CD4-positive, alpha-beta memory T cell (primary cell): ENCODE results near the gene ADAMTS12. TPM values are rescaled to one million over a fixed set of nuclear protein-coding genes. Genes with fewer than 3 reads are reported as not detected.
"Not testable (repeated sequence)": the region's sequence is repeated elsewhere in the genome, so short reads cannot be mapped to it uniquely, and the experiment has no call there.

Experiments used
- CTCF ChIA-PET: fragments of 350-600 bp; sonication (Branson Sonifier 250); formaldehyde crosslinking; loops from one replicate; lab custom pipeline; 2021; ENCODE audit warnings: inconsistent platforms; ENCODE audit not compliant: partially characterized antibody; lab: Charles Lee
- POLR2A ChIA-PET: fragments of 350-600 bp; sonication (Branson Sonifier 250); formaldehyde crosslinking; loops from one replicate; lab custom pipeline; 2021; ENCODE audit not compliant: partially characterized antibody; lab: Charles Lee
- DNase-seq, 5 donors: peaks; one replicate each; pipeline versions ENCODE4 v3.0.0 to v3.0.0-alpha.2; 2020 to 2022; ENCODE audit warnings: mixed read lengths in 1 of 5
- H3K27ac ChIP-seq: one replicate; pipeline ENCODE4 v1.7.0; 2013; ENCODE audit warnings: low read depth, low read length
- H3K27me3 ChIP-seq: 2 replicates; pipeline ENCODE4 v1.7.0; 2013; ENCODE audit warnings: mild to moderate bottlenecking, low read length, moderate library complexity; ENCODE audit not compliant: insufficient read depth
- H3K36me3 ChIP-seq: 2 replicates; pipeline ENCODE4 v1.7.0; 2013; ENCODE audit warnings: mild to moderate bottlenecking, low read length, moderate library complexity; ENCODE audit not compliant: insufficient read depth
- H3K4me1 ChIP-seq: 2 replicates; pipeline ENCODE4 v1.7.0; 2013; ENCODE audit warnings: mild to moderate bottlenecking, low read length, moderate library complexity; ENCODE audit not compliant: insufficient read depth
- H3K4me3 ChIP-seq, 2 donors: one replicate each; pipeline ENCODE4 v1.7.0; 2013; ENCODE audit warnings: low read length in 2 of 2, mild to moderate bottlenecking in 1 of 2
- H3K9me3 ChIP-seq, 2 donors: one replicate each; pipeline ENCODE4 v1.7.0; 2013; ENCODE audit warnings: low read length in 2 of 2, control low read depth in 1 of 2; ENCODE audit not compliant: control insufficient read depth in 1 of 2
- H3K27ac Mint-ChIP-seq, 7 donors: one replicate each; pipeline ENCODE4 v1.8.0; 2020 to 2021; ENCODE audit warnings: mixed read lengths in 7 of 7, mild to moderate bottlenecking in 6 of 7, inconsistent platforms in 3 of 7, moderate library complexity in 3 of 7
- H3K27me3 Mint-ChIP-seq, 2 donors: one replicate each; pipeline ENCODE4 v1.8.0; 2020 to 2021; ENCODE audit warnings: mixed read lengths in 2 of 2
- H3K36me3 Mint-ChIP-seq, 2 donors: one replicate each; pipeline ENCODE4 v1.8.0; 2020 to 2021; ENCODE audit warnings: mixed read lengths in 2 of 2, inconsistent platforms in 1 of 2, mild to moderate bottlenecking in 1 of 2
- H3K4me1 Mint-ChIP-seq, 4 donors: one replicate each; pipeline ENCODE4 v1.8.0; 2020 to 2021; ENCODE audit warnings: mixed read lengths in 4 of 4, mild to moderate bottlenecking in 1 of 4
- H3K4me3 Mint-ChIP-seq, 8 donors: one replicate each; pipeline ENCODE4 v1.8.0; 2020 to 2021; ENCODE audit warnings: mixed read lengths in 8 of 8, mild to moderate bottlenecking in 7 of 8, moderate library complexity in 6 of 8, inconsistent platforms in 3 of 8
- H3K9me3 Mint-ChIP-seq, 8 donors: one replicate each; pipeline ENCODE4 v1.8.0; 2020 to 2021; ENCODE audit warnings: mixed read lengths in 8 of 8, mild to moderate bottlenecking in 5 of 8, inconsistent platforms in 3 of 8, moderate library complexity in 1 of 8
- intact Hi-C: fragments of 100-400 bp; cut with micrococcal nuclease; formaldehyde crosslinking; loops from one replicate; pipeline ENCODE4 v1.15.1; 2023
- polyA plus RNA-seq, 2 donors: library from polyadenylated mRNA; unstranded; fragments of 300-500 nt; fragmentation: Illumina TruSeq; gene quantifications; one replicate each; pipeline ENCODE4 v1.2.3, GENCODE V29; 2021
- total RNA-seq, 2 experiments: library from RNA; stranded (reverse); gene quantifications; one replicate each; pipeline ENCODE4 v1.2.3, GENCODE V29; 2021

The ADAMTS12 gene
- total and polyA plus RNA-seq, 4 experiments from 2014 or later: 0.17 TPM; not detected in 3

DNA sequence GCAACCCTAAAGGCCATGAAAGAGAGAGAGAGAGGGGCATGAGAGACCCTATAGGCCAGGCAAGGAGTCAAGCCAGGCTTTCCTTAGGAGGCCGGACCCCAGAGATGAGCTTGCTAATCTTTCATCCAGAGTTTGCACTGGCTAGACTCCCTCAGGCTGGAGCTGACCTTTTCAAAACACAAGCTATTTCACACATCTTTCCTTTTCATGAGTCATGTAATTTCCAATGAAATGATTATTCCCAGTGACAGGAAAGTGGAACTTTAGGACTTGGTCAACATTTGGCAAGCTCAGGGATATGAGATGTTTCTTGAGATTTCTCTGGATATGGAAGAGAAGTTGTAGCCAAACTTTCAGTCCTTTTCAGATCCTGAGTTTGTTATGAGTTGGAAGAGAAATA lies 333.3 kb downstream of the ADAMTS12 start:
- ChIA-PET POLR2A (interaction anchor here (0.6 kb wide), 1 partner anchor 29 kb away, joined by 3 read pairs; no protein-coding TSS in a partner anchor), CTCF (no interaction called here)
- Mint-ChIP-seq H3K36me3 (no peaks in the 10 kb centered on the region), H3K9me3 (peaks cover 0 to 3% (median 0%) of the 10 kb centered on the region in 8 donors), H3K4me1 (peaks cover 0 to 2% (median 0%) of the 10 kb centered on the region in 4 donors), H3K4me3 (no peak overlapping the region), H3K27me3 (peaks cover 0 to 4% of the 10 kb centered on the region in 2 donors), H3K27ac (no peak overlapping the region)
- no peaks in the 10 kb centered on the region for H3K9me3 ChIP-seq
- no peak overlapping the region for H3K4me3 ChIP-seq
- intact Hi-C loops: no loop called here
- H3K4me1 ChIP-seq: no peaks in the 10 kb centered on the region
- H3K27ac ChIP-seq: no peak overlapping the region
- H3K36me3 ChIP-seq: no peaks in the 10 kb centered on the region
- no peak for DNase-seq
- no peaks in the 10 kb centered on the region for H3K27me3 ChIP-seq

DNA sequence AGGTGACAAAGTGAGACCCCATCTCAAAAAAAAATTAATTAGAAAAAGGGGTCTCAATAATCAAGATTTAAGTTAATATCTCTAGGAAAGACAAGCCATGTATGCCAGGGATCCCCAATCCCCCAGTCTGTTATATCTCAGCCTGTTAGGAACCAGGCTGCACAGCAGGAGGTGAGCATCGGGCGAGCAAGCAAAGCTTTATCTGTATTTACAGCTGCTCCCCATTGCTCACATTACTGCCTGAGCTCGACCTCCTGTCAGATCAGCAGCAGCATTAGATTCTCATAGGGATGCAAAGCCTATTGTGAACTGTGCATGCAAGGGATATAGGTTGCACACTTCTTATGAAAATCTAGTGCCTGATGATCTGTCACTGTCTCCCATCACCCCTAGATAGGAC lies 334.2 kb downstream of the ADAMTS12 start:
- H3K4me3 ChIP-seq: no peak overlapping the region
- H3K27me3 ChIP-seq: no peaks in the 10 kb centered on the region
- ChIA-PET POLR2A (interaction anchor here (0.6 kb wide), 1 partner anchor 28 kb away, joined by 3 read pairs; no protein-coding TSS in a partner anchor), CTCF (no interaction called here)
- no peaks in the 10 kb centered on the region for H3K36me3 Mint-ChIP-seq
- no peaks in the 10 kb centered on the region for H3K9me3 ChIP-seq
- peaks cover 0 to 3% (median 0%) of the 10 kb centered on the region in 8 donors for H3K9me3 Mint-ChIP-seq
- H3K27me3 Mint-ChIP-seq: peaks cover 0 to 4% of the 10 kb centered on the region in 2 donors
- no peak for DNase-seq
- H3K27ac ChIP-seq: no peak overlapping the region
- H3K36me3 ChIP-seq: no peaks in the 10 kb centered on the region
- intact Hi-C loops: no loop called here
- H3K4me1 Mint-ChIP-seq: peaks cover 0 to 2% (median 0%) of the 10 kb centered on the region in 4 donors
- no peaks in the 10 kb centered on the region for H3K4me1 ChIP-seq
- H3K27ac Mint-ChIP-seq: no peak overlapping the region
- no peak overlapping the region for H3K4me3 Mint-ChIP-seq

DNA sequence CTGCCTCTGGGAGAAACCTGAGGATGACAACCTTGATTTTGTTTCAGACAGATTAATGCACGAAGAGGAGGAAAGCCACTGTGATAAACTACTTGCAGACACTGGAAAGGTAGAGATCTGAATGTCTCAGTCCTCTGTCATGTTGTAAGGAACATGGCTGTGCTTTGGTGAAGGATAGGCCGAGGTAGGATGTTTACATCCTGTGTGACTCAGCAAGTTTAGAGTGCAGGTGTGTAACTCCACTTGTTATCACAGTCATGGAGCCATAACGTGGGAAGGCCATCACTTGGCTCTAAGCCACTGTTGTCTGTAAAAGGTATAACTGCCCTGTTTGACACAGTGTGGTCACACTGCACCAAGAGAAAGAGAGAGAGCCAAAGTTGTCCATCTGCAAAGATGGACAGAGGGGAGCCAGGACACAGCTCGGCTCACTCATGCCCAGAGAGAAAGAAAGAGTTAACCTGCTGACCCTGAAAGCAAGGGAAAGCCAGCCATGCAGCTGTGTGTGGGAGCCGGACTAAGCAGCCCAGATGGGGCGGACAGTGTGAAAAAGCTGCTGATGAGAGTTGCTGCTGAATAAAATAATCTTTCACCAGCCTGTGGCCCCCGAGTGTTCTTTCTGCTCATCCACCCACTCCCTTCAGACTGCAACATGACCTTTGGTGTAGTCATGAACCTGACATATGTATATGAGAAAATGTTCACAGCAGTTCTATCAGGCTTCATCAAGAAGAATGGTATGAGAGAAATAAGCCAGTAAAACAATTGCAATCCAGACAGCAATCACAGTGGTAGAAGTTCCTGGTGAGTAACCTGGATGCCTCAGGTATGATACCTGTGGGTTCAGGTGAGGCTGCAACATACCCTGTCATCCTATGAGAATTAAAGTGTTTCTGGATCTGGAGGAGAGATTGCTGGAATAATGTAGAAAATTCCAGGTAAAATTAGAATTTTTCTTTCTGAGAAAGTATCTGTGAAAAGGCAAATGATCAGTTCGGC lies 335.2 kb downstream of the ADAMTS12 start:
- Histone ChIP-seq H3K4me3 (no peak overlapping the region), H3K4me1 (no peaks in the 10 kb centered on the region), H3K36me3 (no peaks in the 10 kb centered on the region), H3K9me3 (no peaks in the 10 kb centered on the region), H3K27ac (no peak overlapping the region), H3K27me3 (no peaks in the 10 kb centered on the region)
- no peak for DNase-seq
- POLR2A ChIA-PET: no interaction called here
- CTCF ChIA-PET: no interaction called here
- Mint-ChIP-seq H3K9me3 (peaks cover 0 to 4% (median 0%) of the 10 kb centered on the region in 8 donors), H3K27me3 (peaks cover 0 to 2% of the 10 kb centered on the region in 2 donors), H3K36me3 (no peaks in the 10 kb centered on the region), H3K4me1 (peaks cover 0 to 2% (median 0%) of the 10 kb centered on the region in 4 donors), H3K27ac (no peak overlapping the region), H3K4me3 (no peak overlapping the region)
- intact Hi-C loops: no loop called here

DNA sequence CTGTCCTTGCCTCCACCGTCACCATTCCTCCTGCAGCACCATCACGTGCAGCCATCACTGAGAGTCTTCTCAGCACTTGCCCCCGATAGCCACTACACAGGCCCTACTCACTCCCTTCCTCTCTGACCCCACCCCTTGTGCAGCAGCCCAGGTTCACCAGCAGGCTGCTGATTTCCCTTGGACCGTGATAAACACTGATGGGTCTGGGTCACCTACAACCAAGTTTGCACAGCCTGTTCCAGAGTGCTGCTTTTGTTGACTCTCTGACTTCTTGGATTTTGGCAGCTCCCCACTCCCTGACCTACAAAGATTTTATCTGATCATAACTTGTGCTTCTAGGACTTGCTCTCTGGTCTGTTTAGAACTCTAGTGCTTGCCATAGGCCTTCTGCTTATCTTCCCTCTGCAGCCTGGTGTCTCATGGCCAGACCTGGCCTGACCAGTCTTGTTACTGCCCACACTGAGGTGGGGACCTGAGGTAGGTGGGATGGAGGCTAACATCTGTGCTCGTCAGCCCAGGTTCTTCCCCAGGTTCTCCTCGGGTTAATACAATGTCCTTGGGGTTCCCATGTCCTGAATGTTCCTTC lies 341.7 kb downstream of the ADAMTS12 start:
- CTCF ChIA-PET: no interaction called here
- peaks cover 2 to 8% of the 10 kb centered on the region in 2 donors for H3K27me3 Mint-ChIP-seq
- no peak overlapping the region for H3K27ac ChIP-seq
- no peaks in the 10 kb centered on the region for H3K9me3 ChIP-seq
- H3K4me1 Mint-ChIP-seq: peaks cover 0 to 2% (median 0%) of the 10 kb centered on the region in 4 donors
- no peak overlapping the region for H3K4me3 Mint-ChIP-seq
- POLR2A ChIA-PET: no interaction called here
- H3K4me3 ChIP-seq: no peak overlapping the region
- H3K9me3 Mint-ChIP-seq: peaks cover 0 to 7% (median 3%) of the 10 kb centered on the region in 8 donors
- H3K27ac Mint-ChIP-seq: no peak overlapping the region
- H3K4me1 ChIP-seq: no peaks in the 10 kb centered on the region
- intact Hi-C loops: no loop called here
- DNase-seq: no peak
- H3K27me3 ChIP-seq: no peaks in the 10 kb centered on the region
- H3K36me3 ChIP-seq: no peaks in the 10 kb centered on the region
- no peaks in the 10 kb centered on the region for H3K36me3 Mint-ChIP-seq

DNA sequence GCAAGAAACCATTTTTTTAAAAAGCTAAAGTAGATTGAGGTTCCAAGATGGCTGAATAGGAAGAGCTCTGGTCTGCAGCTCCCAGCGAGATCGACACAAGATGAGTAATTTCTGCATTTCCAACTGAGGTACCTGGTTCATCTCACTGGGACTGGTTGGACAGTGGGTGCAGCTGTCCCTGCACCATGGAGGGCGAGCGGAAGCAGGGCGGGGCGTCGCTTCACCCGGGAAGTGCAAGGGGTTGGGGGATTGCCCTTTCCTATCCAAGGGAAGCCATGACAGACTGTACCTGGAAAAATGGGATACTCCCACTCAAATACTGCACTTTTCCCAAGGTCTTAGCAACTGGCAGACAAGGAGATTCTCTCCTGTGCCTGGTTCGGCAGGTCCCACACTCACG lies 352.0 kb downstream of the ADAMTS12 start:
- H3K27me3 ChIP-seq, DNase-seq, CTCF ChIA-PET, H3K9me3 ChIP-seq, H3K4me3 ChIP-seq, H3K36me3 Mint-ChIP-seq, H3K4me1 Mint-ChIP-seq, H3K27ac ChIP-seq, H3K9me3 Mint-ChIP-seq, H3K36me3 ChIP-seq, POLR2A ChIA-PET, H3K4me1 ChIP-seq, intact Hi-C loops, H3K4me3 Mint-ChIP-seq: not testable (repeated sequence)
- peak overlapping the region in 1 of 7 donors; percentile 63 for H3K27ac Mint-ChIP-seq
- peaks cover 12 to 13% of the 10 kb centered on the region in 2 donors for H3K27me3 Mint-ChIP-seq

DNA sequence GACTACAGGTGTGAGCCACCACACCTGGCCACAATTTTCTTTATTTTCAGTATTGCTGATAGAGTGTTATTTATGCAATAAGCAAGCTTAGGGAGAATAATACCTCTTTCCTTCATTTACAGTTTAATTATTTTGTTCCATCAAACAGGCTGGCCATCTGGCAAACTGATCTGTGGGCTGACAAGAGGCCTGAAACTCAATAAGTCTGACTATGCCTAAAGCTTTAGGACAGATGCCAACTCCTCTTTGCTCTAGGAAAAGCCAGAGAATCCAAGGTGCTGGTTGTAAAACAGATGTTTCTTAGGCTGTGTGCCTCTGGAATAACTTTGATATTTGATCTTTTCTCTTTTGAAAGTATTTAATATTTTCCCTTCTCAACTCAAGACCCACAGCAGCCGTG lies 352.6 kb downstream of the ADAMTS12 start:
- peaks cover 0 to 10% (median 3%) of the 10 kb centered on the region in 8 donors for H3K9me3 Mint-ChIP-seq
- Histone ChIP-seq H3K27ac (no peak overlapping the region), H3K4me3 (no peak overlapping the region), H3K9me3 (no peaks in the 10 kb centered on the region), H3K36me3 (no peaks in the 10 kb centered on the region), H3K4me1 (no peaks in the 10 kb centered on the region), H3K27me3 (no peaks in the 10 kb centered on the region)
- intact Hi-C loops: no loop called here
- DNase-seq: no peak
- ChIA-PET POLR2A (no interaction called here), CTCF (no interaction called here)
- no peaks in the 10 kb centered on the region for H3K36me3 Mint-ChIP-seq
- H3K27ac Mint-ChIP-seq: no peak overlapping the region
- H3K4me3 Mint-ChIP-seq: no peak overlapping the region
- H3K27me3 Mint-ChIP-seq: peaks cover 13 to 14% of the 10 kb centered on the region in 2 donors
- no peaks in the 10 kb centered on the region for H3K4me1 Mint-ChIP-seq

DNA sequence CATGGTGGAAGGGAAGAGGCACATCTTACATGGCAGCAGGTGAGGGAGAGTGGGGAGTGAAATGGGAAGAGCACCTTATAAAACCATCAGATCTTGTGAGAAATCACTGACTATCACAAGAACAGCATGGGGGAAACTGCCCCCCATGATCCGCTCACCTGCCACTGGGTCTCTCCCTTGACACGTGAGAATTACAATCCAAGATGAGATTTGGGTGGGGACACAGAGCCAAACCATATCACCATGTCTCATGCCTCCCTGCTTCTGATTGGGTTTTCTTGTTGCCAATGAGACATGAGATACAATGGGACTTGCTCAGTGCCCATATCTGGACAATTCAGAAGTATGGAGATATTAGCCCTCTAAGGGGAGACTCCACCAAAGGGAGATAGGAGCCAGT lies 353.6 kb downstream of the ADAMTS12 start:
- no peak for DNase-seq
- no peak overlapping the region for H3K4me3 Mint-ChIP-seq
- peaks cover 0 to 9% (median 2%) of the 10 kb centered on the region in 8 donors for H3K9me3 Mint-ChIP-seq
- H3K36me3 ChIP-seq: no peaks in the 10 kb centered on the region
- peaks cover 13 to 14% of the 10 kb centered on the region in 2 donors for H3K27me3 Mint-ChIP-seq
- CTCF ChIA-PET: no interaction called here
- no peaks in the 10 kb centered on the region for H3K36me3 Mint-ChIP-seq
- no peak overlapping the region for H3K27ac Mint-ChIP-seq
- intact Hi-C loops: no loop called here
- H3K27me3 ChIP-seq: no peaks in the 10 kb centered on the region
- no peak overlapping the region for H3K27ac ChIP-seq
- no peak overlapping the region for H3K4me3 ChIP-seq
- no peaks in the 10 kb centered on the region for H3K9me3 ChIP-seq
- no peaks in the 10 kb centered on the region for H3K4me1 ChIP-seq
- POLR2A ChIA-PET: no interaction called here
- no peaks in the 10 kb centered on the region for H3K4me1 Mint-ChIP-seq
